ENCODE data around the gene SPC25.
"Not testable (repeated sequence)": the region's sequence is repeated elsewhere in the genome, so short reads cannot be mapped to it uniquely, and the experiment has no call there.

Gene SPC25

DNA sequence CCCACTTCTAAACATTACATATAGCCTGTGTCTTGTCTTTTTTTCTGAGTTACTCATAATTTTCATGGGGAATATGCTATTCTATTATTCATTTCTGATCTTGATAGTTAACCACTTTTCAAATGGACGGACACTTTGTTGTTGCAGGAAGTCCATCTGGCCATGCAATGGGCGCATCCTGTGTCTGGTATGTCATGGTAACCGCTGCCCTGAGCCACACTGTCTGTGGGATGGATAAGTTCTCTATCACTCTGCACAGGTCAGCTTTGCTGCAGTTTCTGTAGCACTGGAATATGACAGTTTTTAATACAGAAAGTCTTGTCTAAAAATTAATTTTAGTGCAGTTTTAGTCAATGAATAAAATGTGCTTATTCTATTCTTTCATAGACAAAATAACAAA lies 14.1 kb upstream of the SPC25 start:
- DNase-seq (ENCODE audit: insufficient read length, low spot score) (no peak), FAIRE-seq (no peak)

DNA sequence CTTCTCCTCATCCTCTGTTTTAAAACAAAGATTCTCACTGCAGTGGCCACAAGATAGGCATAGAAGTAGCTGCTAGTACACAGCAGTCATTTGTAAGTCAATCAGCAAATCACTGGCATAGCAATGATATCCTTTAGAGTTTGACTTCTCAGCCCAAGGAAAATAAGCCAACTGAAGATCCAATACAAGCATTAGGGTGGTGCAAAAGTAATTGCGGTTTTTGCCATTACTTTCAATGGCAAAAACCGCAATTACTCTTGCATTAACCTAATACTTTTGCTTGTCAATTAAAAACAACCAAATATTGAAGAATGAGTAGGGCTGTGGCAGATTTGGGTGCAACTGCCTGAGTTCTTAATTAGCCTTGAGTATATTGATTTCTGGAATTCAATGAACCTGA lies 13.7 kb upstream of the SPC25 start:
- DNase-seq (ENCODE audit: insufficient read length, low spot score) (no peak), FAIRE-seq (no peak)

DNA sequence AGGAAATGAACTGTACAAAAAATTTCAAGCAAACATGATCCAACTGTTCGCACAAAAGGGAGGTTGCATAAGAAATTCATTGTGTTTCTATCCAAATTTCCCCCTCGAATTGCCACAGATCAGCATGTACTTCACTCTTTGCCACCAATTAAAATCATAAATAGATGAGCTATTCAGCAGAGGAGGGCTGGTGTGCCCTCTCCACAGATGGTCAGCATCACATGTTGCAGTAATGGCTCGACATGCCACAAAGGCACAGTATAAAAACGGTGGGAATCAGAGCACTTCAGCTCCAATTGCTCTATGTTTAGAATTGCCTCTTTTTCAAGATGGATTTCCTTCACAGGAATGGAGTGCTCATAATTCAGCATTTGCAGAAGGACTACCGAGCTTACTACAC lies 10.8 kb upstream of the SPC25 start, which contains the start of gene G6PC2:
Gene G6PC2 (plus strand): TSS at position 289 of the 400 bp plus-strand sequence. CDS start 41 bp downstream, at position 330.
- FAIRE-seq (no peak), DNase-seq (ENCODE audit: insufficient read length, low spot score) (no peak)

DNA sequence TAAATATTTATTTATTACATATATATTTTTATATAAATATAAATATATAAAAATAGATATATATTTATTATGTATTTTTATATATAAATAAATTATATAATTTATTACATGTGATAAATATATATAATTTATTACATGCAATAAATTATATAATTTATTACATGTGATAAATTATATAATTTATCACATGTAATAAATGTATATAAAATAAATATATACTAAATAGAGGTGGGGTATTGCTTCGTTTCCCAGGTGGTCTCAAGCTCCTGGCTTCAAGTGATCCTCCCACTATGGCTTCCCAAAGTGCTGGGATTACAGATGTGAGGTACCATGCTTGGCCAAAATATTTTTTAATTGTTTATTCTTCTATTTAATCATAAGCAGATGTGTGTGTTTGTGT lies 7.2 kb upstream of the SPC25 start:
- DNase-seq (ENCODE audit: insufficient read length, low spot score) (no peak), FAIRE-seq (no peak)

DNA sequence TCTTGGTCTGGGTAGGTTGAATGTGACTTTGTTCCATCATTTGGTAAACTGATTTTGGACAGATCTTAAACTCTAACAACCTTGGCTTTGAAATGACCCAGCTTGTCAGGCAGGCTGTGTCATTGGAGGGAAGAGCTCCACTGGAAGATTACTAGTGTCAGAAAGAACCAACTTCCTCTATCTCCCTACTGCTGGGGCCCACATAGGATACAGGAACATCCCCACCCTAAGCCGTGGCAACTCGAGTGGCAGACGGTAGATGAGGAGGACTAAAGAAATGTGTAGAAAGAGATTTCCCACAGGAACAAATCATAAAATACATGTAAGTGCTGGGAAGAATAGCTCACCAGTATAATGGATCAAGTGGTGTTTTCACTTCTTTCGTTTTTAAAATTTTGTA lies 6.6 kb upstream of the SPC25 start:
- DNase-seq (ENCODE audit: insufficient read length, low spot score) (no peak), FAIRE-seq (no peak)

DNA sequence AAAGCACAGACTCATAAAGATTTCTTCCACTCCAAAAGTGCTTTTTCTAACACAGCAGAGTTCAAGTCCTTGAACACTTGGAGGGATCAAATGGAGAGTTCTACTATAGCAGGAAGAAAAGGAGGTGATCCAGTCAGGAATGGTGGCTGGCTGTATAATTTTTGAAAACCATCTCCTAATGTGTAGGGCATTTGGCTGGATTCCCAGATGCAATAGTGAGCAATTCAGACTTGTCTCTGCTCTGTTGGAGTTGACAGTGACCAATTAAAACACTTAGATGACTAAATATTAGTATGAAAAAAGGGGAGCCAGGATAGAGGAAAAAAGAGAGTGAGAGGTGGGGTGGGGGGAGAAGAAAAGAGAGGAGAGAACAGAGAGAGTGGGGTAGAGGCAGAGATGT lies 5.5 kb upstream of the SPC25 start:
- DNase-seq (ENCODE audit: insufficient read length, low spot score) = no peak
- FAIRE-seq = no peak

DNA sequence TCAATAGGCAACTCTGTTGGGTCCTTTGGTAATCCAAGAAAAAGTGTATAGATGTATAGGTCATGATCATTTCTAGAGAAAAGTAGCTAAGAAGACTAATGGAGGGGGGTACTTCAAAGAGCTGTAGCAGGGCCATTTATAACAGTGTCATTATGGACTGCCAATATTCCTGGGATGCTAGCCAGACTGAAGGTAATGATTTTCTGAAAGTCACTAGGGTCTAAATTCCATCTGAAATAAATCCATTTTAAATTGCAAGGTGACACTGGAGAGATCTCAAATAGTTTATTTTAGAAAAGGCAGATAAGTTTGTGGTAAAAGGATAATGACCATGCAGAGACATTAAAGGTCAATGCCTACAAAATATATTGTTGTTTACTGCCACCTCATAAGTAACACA lies 4.5 kb upstream of the SPC25 start:
- no peak for FAIRE-seq

DNA sequence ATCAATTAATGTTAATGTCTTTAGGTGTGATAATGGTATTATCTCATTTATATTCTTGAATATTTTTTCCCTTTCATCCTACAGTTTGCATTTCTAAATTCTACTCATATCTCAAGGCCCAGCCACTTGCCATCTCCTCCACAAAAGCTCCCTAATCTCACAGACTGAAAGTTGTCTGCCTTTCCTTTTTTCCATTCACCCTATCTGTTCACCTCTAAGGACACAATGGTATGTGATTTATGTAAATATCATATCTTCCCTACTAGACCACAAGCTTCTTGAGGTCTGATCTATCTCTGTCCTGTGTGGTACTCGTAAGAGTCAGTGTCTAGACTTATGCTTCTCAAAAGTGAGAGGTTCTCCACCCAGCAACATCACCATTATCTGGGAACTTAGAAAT lies 3.9 kb upstream of the SPC25 start:
- DNase-seq (ENCODE audit: insufficient read length, low spot score) = no peak
- FAIRE-seq = no peak

More for the DNA sequence above, 4.5 kb upstream of the SPC25 start:
- DNase-seq (ENCODE audit: insufficient read length, low spot score) = no peak

DNA sequence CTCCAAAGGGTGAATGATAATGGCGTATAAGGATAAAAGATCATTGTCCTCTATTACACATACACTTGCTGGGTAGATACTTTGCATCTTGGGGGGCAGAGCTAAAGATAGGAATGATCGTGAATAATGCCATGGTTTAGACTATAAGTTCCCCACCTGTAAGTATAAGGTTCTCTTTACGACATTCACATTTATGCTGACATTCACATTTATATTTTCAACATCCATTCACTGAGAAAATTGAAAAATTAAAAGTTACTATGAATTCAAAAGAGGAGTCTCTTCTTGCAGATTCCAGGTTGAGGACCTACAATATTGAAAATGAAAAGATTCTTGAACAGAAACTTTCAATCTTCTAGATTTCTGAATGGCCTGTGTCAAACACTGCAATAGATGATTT lies 2.1 kb upstream of the SPC25 start:
- no peak for FAIRE-seq
- no peak for DNase-seq (ENCODE audit: insufficient read length, low spot score)

DNA sequence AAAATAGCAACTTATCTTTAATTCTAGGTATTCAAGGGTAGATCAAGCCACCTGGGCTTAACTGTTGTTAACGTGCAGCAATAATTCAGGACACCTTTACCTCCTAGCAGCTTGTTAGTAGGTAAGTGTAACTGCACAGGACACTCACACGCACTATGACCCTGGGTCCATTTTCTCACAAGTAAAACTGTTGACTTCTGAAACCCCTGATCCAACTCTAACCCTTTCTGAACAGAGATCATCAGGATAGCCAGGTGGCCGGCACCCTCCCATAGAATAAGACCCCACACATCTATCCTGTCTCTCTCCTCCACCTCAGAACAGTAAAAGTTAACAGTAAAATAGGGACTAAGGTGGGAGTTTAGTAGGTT lies 610 bp downstream of the SPC25 start:
- DNase-seq (ENCODE audit: insufficient read length, low spot score) = no peak
- FAIRE-seq = no peak

DNA sequence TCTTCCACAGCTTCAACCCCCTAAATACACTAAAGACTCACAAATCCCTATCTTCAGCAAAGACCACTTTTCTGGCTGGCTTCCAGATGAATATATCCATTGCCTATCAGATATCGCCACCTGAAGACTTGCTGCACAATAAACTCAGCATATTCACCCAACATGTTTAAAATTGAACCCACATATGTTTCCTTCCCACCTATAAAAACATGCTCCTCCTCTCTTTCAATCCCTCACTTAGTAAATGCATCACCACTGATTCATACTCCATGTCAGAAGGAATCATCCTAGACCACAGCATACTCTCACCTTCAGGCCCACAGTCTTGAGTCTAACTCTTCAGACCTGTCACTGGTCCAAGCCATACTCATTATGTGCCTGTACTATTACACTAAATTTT lies 5.3 kb downstream of the SPC25 start:
- no peak for DNase-seq (ENCODE audit: insufficient read length, low spot score)

DNA sequence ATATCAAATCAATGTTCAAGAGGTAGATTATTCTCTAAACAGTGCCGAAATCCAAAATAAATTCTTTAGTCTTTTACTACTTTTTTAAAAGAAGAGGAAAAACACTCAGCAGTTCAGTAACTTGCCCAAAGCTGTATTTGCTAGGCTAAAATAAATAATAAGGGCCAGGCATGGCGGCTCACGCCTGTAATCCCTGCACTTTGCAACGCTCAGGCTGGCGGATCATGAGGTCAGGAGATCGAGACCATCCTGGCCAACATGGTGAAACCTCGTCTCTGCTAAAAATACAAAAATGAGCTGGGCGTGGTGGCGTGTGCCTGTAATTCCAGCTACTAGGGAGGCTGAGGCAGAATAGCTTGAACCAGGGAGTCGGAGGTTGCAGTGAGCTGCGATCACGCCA lies 8.1 kb downstream of the SPC25 start:
- FAIRE-seq; DNase-seq (ENCODE audit: insufficient read length, low spot score): not testable (repeated sequence)

More for the DNA sequence above, 5.3 kb downstream of the SPC25 start:
- FAIRE-seq = no peak

DNA sequence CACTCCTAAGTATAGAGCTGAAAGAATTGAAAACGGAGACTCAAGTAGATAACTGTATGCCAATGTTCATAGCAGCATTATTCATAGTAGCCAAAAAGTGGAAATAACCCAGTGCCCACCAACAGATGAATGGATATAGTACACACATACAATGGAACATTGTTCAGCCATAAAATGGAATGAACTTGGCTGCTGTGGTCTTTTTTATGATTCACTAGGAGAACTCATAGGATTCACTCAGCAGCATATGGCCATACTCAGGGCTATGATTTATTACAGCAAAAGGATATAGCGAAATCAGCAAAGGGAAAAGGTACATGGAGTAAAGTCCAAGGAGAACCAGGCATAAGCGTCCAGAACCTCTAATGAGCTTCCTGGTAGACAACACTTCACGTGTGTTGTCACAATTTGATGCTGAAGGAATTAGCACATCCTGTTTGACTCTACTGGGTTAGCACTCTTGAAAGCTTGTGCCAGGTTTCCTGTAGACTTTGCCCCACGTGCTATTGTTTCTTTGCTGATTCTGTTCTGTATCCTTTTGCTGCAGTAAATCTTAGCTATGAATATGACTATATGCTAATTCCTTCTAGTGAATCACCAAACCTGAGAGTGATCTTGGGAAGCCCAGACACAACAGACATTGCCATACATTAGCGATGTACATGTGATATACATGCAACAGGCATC lies 15.7 kb downstream of the SPC25 start:
- DNase-seq (ENCODE audit: insufficient read length, low spot score) = no peak
- FAIRE-seq = no peak

DNA sequence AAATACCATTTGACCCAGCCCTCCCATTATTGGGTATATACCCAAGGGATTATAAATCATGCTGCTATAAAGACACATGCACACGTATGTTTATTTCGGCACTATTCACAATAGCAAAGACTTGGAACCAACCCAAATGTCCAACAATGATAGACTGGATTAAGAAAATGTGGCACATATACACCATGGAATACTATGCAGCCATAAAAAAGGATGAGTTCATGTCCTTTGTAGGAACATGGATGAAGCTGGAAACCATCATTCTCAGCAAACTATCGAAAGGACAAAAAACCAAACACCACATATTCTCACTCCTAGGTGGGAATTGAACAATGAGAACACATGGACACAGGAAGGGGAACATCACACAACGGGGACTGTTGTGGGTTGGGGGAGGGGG lies 19.4 kb downstream of the SPC25 start:
- DNase-seq (ENCODE audit: insufficient read length, low spot score); FAIRE-seq: not testable (repeated sequence)

DNA sequence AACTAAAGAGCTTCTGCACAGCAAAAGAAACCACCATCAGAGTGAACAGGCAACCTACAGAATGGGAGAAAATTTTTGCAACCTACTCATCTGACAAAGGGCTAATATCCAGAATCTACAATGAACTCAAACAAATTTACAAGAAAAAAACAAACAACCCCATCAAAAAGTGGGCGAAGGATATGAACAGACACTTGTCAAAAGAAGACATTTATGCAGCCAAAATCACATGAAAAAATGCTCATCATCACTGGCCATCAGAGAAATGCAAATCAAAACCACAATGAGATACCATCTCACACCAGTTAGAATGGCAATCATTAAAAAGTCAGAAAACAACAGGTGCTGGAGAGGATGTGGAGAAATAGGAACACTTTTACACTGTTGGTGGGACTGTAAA lies 19.9 kb downstream of the SPC25 start:
- not testable (repeated sequence) for FAIRE-seq; DNase-seq (ENCODE audit: insufficient read length, low spot score)

DNA sequence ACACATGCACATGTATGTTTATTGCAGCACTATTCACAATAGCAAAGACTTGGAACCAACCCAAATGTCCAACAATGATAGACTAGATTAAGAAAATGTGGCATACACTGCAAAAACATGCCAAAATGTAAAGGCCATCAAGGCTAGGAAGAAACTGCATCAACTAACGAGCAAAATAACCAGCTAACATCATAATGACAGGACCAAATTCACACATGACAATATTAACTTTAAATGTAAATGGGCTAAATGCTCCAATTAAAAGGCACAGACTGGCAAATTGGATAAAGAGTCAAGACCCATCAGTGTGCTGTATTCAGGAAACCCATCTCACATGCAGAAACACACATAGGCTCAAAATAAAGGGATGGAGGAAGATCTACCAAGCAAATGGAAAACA lies 23.1 kb downstream of the SPC25 start:
- FAIRE-seq = not testable (repeated sequence)

DNA sequence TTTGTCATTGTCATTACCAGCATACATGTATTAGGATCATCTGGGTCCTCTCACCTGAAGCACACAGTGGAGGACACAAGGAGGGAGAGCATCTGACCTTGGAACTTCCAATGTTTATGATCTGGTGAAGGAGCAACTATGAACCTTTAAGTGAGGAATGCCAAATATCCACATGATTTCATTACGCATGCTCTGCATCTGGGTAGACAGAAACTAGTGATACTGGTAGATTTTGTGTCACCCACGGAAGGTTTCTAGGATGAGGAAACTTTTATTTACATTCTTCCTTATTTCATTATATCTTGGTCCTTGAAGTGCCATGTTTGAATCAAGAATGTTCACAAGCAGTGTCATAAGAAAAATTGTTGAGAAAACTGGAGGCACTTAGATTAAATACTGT lies 32.1 kb downstream of the SPC25 start:
- DNase-seq (ENCODE audit: insufficient read length, low spot score) (no peak), FAIRE-seq (no peak)

More for the DNA sequence above, 23.1 kb downstream of the SPC25 start:
- not testable (repeated sequence) for DNase-seq (ENCODE audit: insufficient read length, low spot score)

DNA sequence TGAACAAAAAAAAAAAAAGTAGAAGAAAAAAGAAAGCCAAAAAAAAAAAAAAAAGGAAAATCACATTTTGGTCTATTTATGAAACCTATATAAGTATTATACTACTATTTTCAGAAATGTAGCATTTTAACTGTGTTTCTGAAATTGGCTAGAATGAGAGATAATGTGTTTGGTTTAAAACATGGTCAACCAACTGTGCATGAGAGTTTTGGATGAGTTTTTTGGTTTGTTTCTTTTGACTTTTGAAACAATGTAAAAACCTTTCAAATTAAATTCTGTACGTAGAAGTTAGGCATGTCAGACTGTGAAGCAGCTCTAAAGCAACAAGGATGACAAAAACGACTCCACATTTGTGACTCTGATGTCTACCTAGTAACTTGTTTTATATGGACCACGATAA lies 34.6 kb downstream of the SPC25 start:
- DNase-seq (ENCODE audit: insufficient read length, low spot score) (no peak), FAIRE-seq (no peak)

DNA sequence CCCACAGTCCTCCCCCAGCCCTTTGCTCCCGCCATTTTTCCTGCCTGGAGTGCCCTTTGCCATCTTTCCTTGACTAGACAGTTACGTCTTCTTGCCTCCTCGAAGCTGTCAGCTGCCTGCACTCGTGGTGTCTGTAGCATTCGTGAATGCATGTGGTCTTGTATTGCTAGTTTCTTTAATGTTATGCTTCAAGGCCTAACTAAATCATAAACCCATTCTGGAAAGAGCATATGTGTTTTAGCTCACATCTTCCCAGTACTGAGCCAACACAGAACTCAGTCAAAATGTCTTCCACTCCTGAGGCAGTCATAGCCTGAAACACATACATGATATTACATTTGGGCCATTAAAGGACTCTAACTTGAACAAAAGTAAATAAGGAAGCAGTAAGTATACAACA lies 35.6 kb downstream of the SPC25 start:
- DNase-seq (ENCODE audit: insufficient read length, low spot score) (no peak), FAIRE-seq (no peak)

DNA sequence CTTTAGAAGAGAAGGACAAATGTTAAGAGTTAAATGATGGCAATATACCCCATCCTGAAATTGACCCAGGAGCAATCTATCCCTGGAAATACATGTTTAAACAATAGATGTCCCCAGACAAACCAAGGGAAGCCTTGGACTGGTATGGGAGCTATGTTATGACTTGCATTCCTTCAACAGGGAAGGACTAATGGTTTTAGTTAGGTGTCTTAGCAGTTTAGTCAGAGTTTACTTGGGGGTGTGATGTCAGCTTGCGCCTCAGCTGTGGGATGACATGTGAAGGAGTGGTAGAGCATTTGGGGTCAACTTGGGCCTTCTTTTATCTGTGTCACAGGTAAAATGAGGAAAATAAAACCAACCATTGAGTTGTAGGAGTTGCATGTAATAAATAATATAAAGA lies 36.8 kb downstream of the SPC25 start:
- DNase-seq (ENCODE audit: insufficient read length, low spot score) (no peak), FAIRE-seq (no peak)

DNA sequence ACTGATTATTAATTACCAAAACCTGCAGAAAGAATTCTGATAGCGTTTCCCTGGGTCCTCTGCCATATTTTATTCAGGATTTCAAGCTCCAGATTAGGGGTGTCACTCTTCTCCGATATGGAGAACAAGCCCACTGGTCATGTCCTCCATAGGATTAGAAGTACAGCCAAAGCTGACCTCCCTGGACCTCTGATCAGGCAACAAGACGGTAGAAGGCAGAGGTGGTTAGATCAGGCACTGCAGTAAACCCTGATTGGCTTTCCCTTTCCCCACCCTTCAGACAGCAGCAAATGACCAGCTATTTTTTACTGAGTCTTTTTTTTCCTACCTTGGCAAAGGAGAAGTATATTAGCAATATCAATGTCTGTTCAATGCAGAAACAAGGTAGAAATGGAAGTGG lies 37.7 kb downstream of the SPC25 start:
- no peak for DNase-seq (ENCODE audit: insufficient read length, low spot score)

DNA sequence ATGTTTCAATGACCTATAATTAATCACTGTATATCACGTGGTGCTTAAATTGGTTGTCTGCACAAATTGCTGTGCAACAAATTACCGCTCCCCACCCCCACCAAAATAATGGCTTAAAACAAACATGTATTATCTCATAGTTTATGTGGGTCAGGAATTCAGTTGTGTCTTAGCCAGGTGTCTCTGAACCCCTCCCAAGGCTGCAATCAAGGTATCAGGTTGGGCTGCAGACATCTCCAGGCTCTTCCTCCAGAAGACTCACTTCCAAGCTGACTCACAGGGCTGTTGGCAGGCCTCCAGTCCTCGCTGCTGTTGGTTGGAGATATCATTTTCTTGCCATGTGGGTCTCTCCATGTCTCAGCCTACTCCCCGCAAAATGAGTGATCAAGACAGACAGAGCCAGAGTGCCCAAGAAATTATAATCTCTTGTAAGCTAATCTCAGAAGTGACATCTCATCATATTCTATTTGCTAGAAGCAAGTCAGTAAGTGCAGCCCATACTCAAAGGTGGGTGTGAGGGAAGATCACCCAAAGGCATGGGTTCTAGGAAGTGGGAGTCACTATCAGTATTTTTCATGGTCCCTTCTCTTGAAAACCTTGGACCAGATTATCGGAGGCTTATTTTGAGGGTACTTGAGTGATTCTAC lies 38.4 kb downstream of the SPC25 start:
- DNase-seq (ENCODE audit: insufficient read length, low spot score) (peak; percentile 41), FAIRE-seq (no peak)

More for the DNA sequence above, 37.7 kb downstream of the SPC25 start:
- FAIRE-seq = no peak
